Central memory CD8-positive, alpha-beta T cell (primary cell): ENCODE data around the gene CSAD.
A peak's percentile ranks its signal among the peaks of the same experiment; 100 is the strongest.

ENCODE experiments used
- ATAC-seq: fragments of 150-1000 bp; cut with Tn5 transposase; replicated peaks from 2 replicates; pipeline ENCODE4 v1.10.0; 2022; ENCODE audit warnings: mild to moderate bottlenecking, moderate FRiP score, moderate number of reproducible peaks; ENCODE audit not compliant: poor library complexity, severe bottlenecking; ENCODE audit errors: extremely low read depth
- DNase-seq, 2 donors: peaks; one replicate each; pipeline ENCODE4 v3.0.0; 2021; ENCODE audit warnings: low spot score in 2 of 2
- H3K27ac Mint-ChIP-seq: one replicate; pipeline ENCODE4 v1.8.0; 2022; ENCODE audit warnings: low read depth, mild to moderate bottlenecking, moderate library complexity, mixed read lengths
- H3K27me3 Mint-ChIP-seq: one replicate; pipeline ENCODE4 v1.8.0; 2022; ENCODE audit warnings: mixed read lengths
- H3K36me3 Mint-ChIP-seq: one replicate; pipeline ENCODE4 v1.8.0; 2022; ENCODE audit warnings: mild to moderate bottlenecking, moderate library complexity, mixed read lengths; ENCODE audit not compliant: insufficient read depth
- H3K4me1 Mint-ChIP-seq: one replicate; pipeline ENCODE4 v1.8.0; 2022; ENCODE audit warnings: mixed read lengths
- H3K4me3 Mint-ChIP-seq: one replicate; pipeline ENCODE4 v1.8.0; 2022; ENCODE audit warnings: mild to moderate bottlenecking, moderate library complexity, mixed read lengths
- H3K9me3 Mint-ChIP-seq: one replicate; pipeline ENCODE4 v1.8.0; 2022; ENCODE audit warnings: mixed read lengths

CSAD gene

DNA sequence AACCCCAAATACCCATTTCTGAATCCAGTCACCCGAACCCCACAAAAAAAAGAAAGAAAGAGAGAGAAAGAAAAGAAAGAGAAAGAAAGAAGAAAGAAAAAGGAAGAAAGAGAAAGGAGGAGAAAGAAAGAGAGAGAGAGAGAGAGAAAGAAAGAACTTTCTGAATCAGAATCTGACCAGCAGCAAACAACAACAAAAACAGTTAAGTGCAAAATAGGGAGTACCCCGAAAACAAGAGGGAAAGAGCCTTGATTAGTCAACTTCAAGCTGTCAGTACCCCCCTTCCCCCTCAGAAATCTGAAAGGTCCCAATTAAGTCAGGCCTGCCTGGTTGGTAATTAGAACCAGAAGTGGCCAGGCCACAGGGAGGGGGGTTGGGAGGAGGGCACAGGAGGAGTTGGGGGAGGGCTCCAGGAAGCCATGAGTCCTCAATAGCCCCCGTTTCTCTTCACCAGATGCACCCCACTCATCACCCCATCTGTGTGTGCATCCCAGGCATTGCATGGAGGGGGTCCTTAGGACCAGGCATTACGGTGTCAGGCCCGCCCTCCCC, 41.5 kb upstream of the CSAD start:
- peaks cover 83% of the 10 kb centered on the region for H3K4me1 Mint-ChIP-seq
- H3K27ac Mint-ChIP-seq: peak overlapping the region; percentile 91
- peaks cover 6% of the 10 kb centered on the region for H3K36me3 Mint-ChIP-seq
- peak overlapping the region; percentile 97 for H3K4me3 Mint-ChIP-seq
- H3K9me3 Mint-ChIP-seq: no peaks in the 10 kb centered on the region
- ATAC-seq (no peak), DNase-seq (no peak)
- no peaks in the 10 kb centered on the region for H3K27me3 Mint-ChIP-seq

DNA sequence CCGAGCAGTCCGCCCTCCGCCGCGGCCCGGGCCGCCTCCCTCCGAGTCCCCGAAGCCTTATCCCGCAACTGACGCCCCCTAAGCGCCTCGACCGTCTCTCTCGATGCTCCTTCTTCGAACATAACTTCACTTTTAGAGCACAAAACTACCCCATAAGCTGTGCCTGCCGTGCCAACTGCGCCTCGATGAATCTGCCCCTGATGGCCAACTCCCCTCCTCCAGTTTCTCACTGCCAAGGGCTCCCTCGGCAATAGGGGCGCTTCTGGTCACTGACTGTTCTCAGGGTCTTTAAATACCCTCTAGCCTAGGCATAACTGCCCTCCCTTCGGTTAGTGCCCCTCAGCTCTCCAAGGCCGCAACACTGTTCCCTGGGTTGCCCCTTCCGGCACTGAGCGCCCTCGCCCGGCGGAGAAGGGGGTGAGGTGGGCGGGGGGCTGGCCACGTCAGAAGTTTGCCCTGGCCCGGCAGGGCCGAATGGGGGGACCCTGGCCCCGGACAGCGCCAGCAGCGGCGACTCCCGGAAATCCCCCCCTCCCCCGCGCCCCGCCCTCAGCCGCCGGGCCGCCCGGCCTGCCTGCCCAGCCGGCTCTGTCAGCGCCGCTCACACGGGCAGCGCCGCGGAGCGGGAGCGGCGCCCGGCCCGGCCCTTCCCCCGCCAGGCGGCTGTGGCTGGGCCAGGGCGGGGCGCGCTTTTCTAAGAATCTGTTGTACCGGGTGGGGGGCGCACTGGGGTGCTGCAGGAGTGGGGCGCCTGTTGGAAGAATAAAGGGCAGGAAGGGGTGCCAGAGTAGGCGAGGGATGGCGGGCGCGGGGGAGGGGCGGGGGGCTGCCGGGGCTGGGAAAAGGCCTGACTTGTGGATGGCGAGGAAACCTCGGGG, 40.7 kb upstream of the CSAD start:
- Mint-ChIP-seq H3K9me3 (no peaks in the 10 kb centered on the region), H3K27me3 (no peaks in the 10 kb centered on the region), H3K4me3 (peak overlapping the region; percentile 97), H3K27ac (peak overlapping the region; percentile 91), H3K4me1 (peaks cover 84% of the 10 kb centered on the region), H3K36me3 (peaks cover 6% of the 10 kb centered on the region)
- DNase-seq (no peak), ATAC-seq (no peak)

DNA sequence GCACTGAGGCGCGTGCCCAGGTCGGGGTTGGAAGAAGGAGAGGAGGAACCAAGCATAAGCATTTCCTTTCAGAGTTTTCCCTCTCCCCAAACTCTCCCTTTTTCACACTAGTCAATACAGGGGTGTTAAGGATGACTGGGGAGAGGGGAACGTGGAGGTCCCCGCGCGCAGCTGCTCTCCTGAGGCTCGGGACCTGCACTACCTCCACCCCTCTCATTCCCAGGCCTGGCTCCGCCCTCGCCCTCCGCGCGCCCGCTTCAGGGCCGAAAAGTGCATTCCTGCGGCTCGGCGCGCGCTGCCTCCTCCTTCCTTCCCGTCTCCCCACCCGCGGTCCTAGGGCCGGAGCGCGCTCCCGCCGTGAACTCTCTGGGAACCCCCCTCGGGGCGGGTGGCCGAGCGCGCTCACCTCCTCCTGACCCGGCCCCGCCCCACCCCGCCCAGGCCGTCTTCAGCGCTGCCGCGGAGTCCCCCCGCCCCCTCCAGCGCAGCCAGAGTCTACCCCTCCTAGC, 40.0 kb upstream of the CSAD start:
- no peaks in the 10 kb centered on the region for H3K9me3 Mint-ChIP-seq
- H3K4me3 Mint-ChIP-seq: peak overlapping the region; percentile 97
- H3K36me3 Mint-ChIP-seq: peaks cover 8% of the 10 kb centered on the region
- ATAC-seq (peak; percentile 81), DNase-seq (peak; percentile 51 to 52)
- peak overlapping the region; percentile 91 for H3K27ac Mint-ChIP-seq
- H3K4me1 Mint-ChIP-seq: peaks cover 91% of the 10 kb centered on the region
- H3K27me3 Mint-ChIP-seq: no peaks in the 10 kb centered on the region

DNA sequence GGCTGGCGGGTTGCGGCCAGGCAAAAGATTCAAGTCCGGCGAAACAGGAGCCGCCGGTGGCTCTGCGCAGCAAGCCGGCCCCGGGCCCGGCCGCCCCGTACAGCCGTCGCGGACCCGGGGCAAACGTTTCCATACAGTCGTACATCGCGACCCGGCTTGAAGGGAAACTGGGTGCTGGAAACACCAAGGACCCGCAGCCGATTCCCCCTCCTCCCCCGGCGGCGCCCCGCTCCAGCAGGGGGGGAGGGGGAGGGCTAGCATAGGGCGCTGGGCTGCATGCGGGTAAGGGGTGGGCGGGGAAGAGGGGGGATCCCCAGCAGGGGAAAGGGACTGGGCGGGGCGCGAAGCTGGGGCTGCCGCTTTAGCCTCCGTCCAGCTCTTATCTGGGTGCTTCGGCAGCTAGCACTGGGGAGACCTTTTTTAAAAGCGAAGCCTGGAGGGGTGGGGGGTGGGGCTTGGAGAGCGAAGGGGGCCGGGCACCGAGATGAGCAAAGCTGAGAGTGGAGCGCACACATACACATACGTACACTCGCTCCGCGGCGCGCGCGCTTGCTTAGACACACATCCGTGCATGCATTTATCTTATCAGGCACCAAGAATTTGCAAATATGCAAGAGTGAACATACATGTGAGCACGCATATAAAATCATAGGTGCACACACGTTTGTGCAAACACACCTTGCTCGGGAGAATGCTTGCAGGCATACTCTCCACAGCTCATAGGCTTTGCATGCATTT, 39.4 kb upstream of the CSAD start:
- no peaks in the 10 kb centered on the region for H3K9me3 Mint-ChIP-seq
- peaks cover 91% of the 10 kb centered on the region for H3K4me1 Mint-ChIP-seq
- ATAC-seq: peak; percentile 81
- H3K36me3 Mint-ChIP-seq: peaks cover 8% of the 10 kb centered on the region
- peak; percentile 61 for DNase-seq
- peak overlapping the region; percentile 97 for H3K4me3 Mint-ChIP-seq
- peak overlapping the region; percentile 91 for H3K27ac Mint-ChIP-seq
- no peaks in the 10 kb centered on the region for H3K27me3 Mint-ChIP-seq

DNA sequence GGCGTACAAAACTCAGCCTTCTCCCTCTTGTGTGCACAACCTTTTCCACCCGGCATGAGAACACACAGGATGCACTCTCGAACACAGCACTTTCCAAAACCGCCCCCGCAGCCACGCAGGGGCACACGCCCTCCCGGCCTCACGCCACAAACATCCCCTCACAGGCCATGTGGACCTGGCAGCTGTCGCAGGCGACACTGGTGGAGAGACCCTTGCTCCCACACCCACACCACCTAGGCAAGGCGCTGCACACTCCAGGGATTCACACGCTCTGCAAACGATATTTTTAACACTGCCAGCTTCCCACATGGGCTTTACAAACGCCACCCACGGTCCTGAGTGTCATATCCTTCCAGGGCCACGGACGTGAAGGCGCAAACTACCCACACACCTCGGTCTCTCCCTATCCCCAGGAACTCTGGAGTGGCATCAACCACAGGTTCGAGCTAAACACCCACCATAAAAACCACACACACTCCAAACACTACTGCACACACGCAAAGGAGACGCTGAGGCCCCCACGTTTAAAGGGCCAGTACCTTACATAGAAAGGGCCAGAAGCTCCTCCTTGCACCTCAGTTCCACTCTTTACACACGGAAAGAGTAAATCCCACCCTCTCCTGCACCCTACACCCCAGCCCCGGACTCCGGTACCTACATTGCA, 38.7 kb upstream of the CSAD start:
- Mint-ChIP-seq H3K4me3 (peak overlapping the region; percentile 97), H3K27ac (peak overlapping the region; percentile 91), H3K9me3 (no peaks in the 10 kb centered on the region), H3K4me1 (peaks cover 89% of the 10 kb centered on the region), H3K27me3 (no peaks in the 10 kb centered on the region), H3K36me3 (peaks cover 11% of the 10 kb centered on the region)
- ATAC-seq (no peak), DNase-seq (no peak)

DNA sequence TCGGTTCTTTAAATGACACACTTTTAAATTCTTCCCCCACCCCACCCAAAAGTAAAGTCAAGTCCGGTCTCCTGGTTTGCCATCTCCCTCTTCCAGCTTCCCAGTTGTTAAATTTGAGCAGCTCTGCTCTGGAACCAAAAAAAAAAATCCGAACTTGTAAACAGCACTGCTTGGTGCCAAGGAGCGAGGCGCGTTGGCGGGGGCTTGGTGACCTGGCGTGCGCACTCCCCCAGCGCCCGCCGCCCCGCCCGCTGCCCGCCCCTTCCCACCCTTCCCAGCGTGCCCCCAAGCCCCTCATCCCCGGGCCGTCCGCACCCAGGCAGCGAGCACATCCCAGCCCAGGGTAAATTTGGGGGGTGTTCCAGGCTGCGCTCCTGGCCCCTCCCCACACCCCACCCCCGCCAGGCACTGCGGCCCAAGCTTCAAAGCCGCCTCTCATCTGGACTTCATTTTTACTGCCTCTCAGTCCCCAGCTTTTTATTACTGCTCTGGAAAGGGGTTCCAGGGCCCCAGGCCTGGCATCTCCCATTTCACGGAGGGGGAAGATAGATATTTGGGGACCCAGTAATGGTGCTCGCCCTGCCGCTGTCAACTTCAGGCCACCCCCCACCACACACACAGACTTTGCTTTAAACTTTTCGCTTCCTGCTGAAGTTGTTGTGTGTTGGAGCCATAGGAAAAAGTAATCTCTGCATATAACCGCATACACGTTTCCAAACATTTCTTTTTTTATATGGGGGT, 38.0 kb upstream of the CSAD start:
- H3K27me3 Mint-ChIP-seq: no peaks in the 10 kb centered on the region
- no peaks in the 10 kb centered on the region for H3K9me3 Mint-ChIP-seq
- DNase-seq: no peak
- H3K4me3 Mint-ChIP-seq: peak overlapping the region; percentile 97
- H3K36me3 Mint-ChIP-seq: peaks cover 12% of the 10 kb centered on the region
- H3K4me1 Mint-ChIP-seq: peaks cover 89% of the 10 kb centered on the region
- no peak for ATAC-seq
- peak overlapping the region; percentile 91 for H3K27ac Mint-ChIP-seq

DNA sequence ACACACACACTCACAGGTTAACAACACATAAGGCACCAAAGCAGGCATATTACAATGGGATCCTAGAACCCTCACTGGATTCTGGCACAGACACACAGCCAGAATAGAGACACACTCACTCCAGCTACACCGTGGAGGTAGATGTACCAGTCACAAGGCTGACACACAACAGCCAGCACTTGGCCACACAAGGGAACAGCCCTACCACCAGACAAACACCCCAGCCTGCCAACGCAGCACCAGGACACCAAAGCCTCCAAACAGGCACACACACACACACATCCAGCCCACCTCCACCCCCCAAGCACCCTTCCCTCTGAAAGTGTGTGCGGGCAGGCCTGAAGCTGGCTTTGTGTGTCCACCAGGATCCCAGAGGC, 37.2 kb upstream of the CSAD start:
- Mint-ChIP-seq H3K36me3 (peaks cover 14% of the 10 kb centered on the region), H3K4me1 (peaks cover 89% of the 10 kb centered on the region), H3K9me3 (no peaks in the 10 kb centered on the region), H3K4me3 (peak overlapping the region; percentile 97), H3K27me3 (no peaks in the 10 kb centered on the region), H3K27ac (peak overlapping the region; percentile 67)
- DNase-seq (no peak), ATAC-seq (no peak)

DNA sequence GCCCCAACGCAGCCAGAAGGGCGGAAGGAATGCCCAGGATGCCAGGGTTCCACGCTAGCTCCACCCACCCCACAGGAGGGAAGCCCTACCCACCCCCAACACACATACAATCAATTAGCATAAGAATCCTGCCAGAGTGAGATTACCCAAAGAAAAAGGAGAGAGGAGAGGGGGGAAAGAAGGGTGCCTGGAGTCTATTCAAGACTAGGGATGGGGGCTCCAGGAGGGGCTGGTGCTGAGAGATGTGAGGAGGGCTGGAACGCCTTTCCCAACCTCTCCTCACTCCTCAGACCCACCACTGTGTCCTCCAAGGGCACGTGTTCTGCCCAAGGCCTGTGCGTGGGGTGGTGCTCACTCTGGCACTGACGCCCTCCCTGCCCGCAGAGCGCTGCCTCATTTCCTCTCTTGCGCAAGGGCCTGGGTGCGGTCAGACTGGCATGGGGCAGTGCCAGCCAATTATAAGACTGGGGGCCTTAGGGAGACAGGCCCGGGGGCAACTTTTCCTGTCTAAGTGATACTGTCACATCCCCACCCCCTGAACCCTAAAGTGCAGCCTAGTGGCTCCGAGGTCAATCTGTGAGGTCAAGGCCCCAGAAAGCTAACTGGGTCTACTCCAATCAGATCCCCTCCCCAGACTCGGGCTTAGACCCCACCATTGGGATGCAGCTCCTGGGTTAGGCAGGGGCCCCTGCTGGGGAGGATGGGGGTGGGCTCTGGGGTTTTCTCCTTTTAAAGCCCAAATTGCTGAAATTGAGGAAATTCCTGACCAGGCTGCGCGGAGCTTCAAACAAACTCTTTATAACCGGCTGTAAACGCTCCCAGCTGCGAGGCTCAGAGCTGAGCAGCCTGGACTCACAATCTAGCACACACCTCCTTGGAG, 36.6 kb upstream of the CSAD start:
- peak overlapping the region; percentile 67 for H3K27ac Mint-ChIP-seq
- peaks cover 16% of the 10 kb centered on the region for H3K36me3 Mint-ChIP-seq
- peaks cover 84% of the 10 kb centered on the region for H3K4me1 Mint-ChIP-seq
- peak overlapping the region; percentile 97 for H3K4me3 Mint-ChIP-seq
- H3K27me3 Mint-ChIP-seq: no peaks in the 10 kb centered on the region
- DNase-seq (no peak), ATAC-seq (no peak)
- no peaks in the 10 kb centered on the region for H3K9me3 Mint-ChIP-seq

DNA sequence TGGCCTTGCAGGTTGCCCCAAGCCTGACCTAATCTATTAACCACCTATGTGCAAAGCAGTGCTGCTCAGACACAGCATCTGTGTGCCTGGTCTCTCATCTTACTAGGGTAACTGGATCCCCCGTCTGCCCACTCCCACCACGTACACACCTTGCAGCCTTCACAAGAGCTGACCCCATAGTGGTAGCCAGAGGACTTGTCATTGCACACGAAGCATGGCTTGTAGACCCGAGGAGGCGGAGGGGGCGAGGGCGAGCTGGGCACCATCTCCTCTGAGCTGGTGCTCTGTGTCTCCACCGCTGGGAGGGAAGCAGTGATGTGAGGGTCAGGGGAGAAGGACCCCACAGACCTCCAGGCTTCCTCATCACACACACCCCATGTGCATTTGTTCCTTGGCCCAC, 34.8 kb upstream of the CSAD start:
- Mint-ChIP-seq H3K4me3 (no peak overlapping the region), H3K27me3 (no peaks in the 10 kb centered on the region), H3K9me3 (no peaks in the 10 kb centered on the region), H3K4me1 (peaks cover 77% of the 10 kb centered on the region), H3K27ac (no peak overlapping the region), H3K36me3 (peaks cover 21% of the 10 kb centered on the region)
- ATAC-seq (no peak), DNase-seq (no peak)

DNA sequence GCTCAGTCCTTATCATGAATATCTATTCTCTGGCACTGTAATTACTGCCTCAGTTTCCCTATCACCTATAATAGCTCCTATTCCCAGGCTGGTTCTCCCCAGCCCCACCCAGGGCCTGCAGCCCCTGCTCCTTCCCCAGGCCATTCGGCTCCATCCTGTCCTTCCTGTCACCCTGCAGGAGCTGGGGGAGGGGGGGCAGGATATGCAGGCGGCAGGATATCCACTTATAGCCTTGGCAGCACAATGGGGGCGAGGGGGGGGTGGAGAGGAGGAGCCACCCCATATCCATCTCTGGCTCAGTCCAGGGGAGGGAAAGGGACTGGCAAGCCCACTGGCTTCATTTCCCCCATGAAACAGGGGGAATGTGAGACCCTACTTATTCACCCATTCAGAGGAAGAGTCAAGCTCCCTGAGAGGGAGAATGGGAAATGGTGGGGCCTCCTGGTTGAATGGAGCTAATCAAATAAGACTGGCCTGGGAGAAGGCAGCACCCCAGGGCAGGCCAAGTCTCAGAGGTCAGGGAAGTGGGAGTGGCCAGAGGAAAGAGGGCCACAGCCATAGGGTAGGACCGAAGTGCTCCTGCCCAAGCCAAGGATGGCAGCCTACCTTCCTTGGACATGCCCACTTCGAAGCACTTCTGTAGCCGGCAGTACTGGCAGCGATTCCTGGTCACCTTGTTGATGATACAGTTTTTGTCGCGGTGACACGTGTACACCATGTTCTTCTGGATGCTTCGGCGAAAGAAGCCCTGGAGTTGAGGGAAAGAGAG, 34.1 kb upstream of the CSAD start:
- Mint-ChIP-seq H3K27me3 (no peaks in the 10 kb centered on the region), H3K9me3 (no peaks in the 10 kb centered on the region), H3K4me3 (no peak overlapping the region), H3K27ac (peak overlapping the region; percentile 82), H3K4me1 (peaks cover 75% of the 10 kb centered on the region), H3K36me3 (peaks cover 19% of the 10 kb centered on the region)
- ATAC-seq (no peak), DNase-seq (no peak)

DNA sequence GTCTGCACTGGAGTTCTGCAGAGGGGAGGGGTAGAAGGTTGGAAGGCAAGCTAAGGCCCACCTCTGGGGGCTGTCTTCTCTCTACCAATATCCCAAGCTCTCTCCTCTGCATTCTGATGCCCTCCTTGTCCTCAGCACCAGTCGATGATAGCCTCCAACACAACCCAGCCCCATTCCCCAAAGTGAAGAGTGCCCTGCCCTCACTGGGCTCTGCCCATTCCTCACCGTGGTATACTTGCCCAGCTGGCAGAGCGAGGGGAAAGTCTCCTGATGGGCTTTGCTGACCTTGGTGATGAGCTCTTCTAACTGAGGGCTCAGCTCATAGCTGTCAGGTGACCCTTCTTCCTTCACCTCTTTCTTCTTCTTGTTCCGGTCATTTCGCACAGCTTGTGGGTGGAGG, 33.5 kb upstream of the CSAD start:
- Mint-ChIP-seq H3K36me3 (peaks cover 17% of the 10 kb centered on the region), H3K27me3 (no peaks in the 10 kb centered on the region), H3K27ac (peak overlapping the region; percentile 82), H3K9me3 (no peaks in the 10 kb centered on the region), H3K4me3 (no peak overlapping the region), H3K4me1 (peaks cover 72% of the 10 kb centered on the region)
- DNase-seq (no peak), ATAC-seq (no peak)
